ENCODE results near the gene IL10RA.

Gene IL10RA

DNA sequence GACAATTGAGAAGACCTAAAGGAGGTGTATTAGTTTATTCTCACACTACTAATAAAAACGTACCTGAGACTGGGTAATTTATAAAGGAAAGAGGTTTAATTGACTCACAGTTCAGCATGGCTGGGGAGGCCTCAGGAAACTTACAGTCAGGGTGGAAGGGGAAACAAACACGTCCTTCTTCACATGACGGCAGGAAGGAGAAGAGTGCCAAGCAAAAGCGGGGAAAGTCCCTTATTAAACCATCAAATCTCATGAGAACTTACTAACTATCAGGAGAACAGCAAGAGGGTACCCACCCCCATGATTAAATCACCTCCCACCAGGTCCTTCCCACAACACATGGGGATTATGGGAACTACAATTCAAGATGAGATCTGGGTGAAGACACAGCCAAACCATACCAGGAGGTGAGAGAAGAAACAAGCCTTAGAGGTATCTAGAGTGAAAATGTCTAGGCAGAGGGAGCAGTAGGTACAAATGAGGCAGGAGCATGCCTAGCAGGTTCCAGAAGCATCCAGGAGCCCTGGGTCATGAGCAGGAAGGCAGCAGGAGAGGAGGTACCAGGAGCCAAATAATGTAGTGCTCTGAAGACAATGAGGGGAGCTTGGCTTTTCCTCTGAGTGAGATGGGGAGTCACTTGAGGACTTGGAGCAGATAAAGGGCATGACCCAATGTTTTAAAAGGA, 31.6 kb downstream of the IL10RA start:
- Histone ChIP-seq H3K9me3 (ENCODE audit: control insufficient read depth, low read length) (no peaks in the 10 kb centered on the region), H3K36me3 (ENCODE audit: control insufficient read depth, insufficient read depth, low read length) (no peaks in the 10 kb centered on the region), H3K9ac (ENCODE audit: low read length) (no peak overlapping the region), H3K4me3 (ENCODE audit: low read length) (no peak overlapping the region), H3K27me3 (ENCODE audit: control insufficient read depth, insufficient read depth, low read length) (peaks cover 6% of the 10 kb centered on the region), H3K4me1 (ENCODE audit: control insufficient read depth, insufficient read depth, low read length) (peaks cover 4% of the 10 kb centered on the region)

GRCh38 chr11:118018401-118018800, 32.2 kb downstream of the IL10RA start:
- Histone ChIP-seq H3K4me1 (ENCODE audit: control insufficient read depth, insufficient read depth, low read length) (no peaks in the 10 kb centered on the region), H3K27me3 (ENCODE audit: control insufficient read depth, insufficient read depth, low read length) (peaks cover 6% of the 10 kb centered on the region), H3K9me3 (ENCODE audit: control insufficient read depth, low read length) (no peaks in the 10 kb centered on the region), H3K9ac (ENCODE audit: low read length) (no peak overlapping the region), H3K36me3 (ENCODE audit: control insufficient read depth, insufficient read depth, low read length) (no peaks in the 10 kb centered on the region), H3K4me3 (ENCODE audit: low read length) (no peak overlapping the region)

DNA sequence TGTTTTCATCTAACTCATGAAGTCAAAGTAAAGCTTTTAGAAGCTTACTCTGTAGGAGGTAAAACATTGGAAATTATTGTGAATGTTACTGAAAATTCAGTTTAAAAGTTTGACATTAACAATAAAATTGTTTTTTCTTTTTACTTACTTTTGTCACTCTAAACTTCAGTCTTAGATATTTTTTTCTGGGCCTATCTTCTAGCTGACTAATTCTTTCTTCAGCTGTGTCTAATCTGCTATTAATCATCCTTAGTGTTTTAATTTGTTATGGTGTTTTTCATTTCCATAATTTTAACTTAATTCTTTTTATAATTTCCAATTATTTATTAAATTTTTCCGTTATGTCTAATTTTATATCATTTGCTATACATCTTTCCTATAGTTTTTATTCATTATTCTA, 35.0 kb downstream of the IL10RA start:
- Histone ChIP-seq H3K9ac (ENCODE audit: low read length) (no peak overlapping the region), H3K9me3 (ENCODE audit: control insufficient read depth, low read length) (no peaks in the 10 kb centered on the region), H3K27me3 (ENCODE audit: control insufficient read depth, insufficient read depth, low read length) (no peaks in the 10 kb centered on the region), H3K4me1 (ENCODE audit: control insufficient read depth, insufficient read depth, low read length) (no peaks in the 10 kb centered on the region), H3K36me3 (ENCODE audit: control insufficient read depth, insufficient read depth, low read length) (no peaks in the 10 kb centered on the region), H3K4me3 (ENCODE audit: low read length) (no peak overlapping the region)

- no peaks in the 10 kb centered on the region for H3K4me1 ChIP-seq (ENCODE audit: control insufficient read depth, insufficient read depth, low read length)
- H3K9me3 ChIP-seq (ENCODE audit: control insufficient read depth, low read length), result no peaks in the 10 kb centered on the region
Observed at GRCh38 chr11:118027694-118028093, 41.5 kb downstream of the IL10RA start.

DNA sequence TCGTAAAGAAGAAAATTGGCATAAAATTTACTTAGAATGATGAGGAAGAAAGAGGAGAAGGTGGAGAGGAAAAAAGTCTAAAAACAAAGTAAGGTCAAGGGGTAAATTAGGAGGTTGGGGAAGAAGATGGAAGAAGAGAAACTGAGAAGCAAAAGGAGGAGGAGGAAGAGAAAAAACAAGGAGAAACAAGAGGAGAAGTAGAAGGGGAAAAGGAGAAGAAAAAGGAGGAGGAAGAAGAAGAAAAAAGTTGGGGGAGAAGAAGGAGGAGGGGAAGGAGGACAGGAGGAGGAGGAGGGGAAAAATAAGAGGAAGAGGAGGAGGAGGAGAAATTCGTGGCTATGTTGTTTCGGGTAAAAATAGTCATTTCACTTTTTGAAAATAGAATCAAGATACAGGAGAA, 42.4 kb downstream of the IL10RA start:
- no peaks in the 10 kb centered on the region for H3K36me3 ChIP-seq (ENCODE audit: control insufficient read depth, insufficient read depth, low read length)
- no peaks in the 10 kb centered on the region for H3K4me1 ChIP-seq (ENCODE audit: control insufficient read depth, insufficient read depth, low read length)
- H3K27me3 ChIP-seq (ENCODE audit: control insufficient read depth, insufficient read depth, low read length), result peaks cover 4% of the 10 kb centered on the region
- no peak overlapping the region for H3K4me3 ChIP-seq (ENCODE audit: low read length)
- no peaks in the 10 kb centered on the region for H3K9me3 ChIP-seq (ENCODE audit: control insufficient read depth, low read length)
- H3K9ac ChIP-seq (ENCODE audit: low read length), result no peak overlapping the region

More at GRCh38 chr11:118027694-118028093, 41.5 kb downstream of the IL10RA start:
- Histone ChIP-seq H3K4me3 (ENCODE audit: low read length) (no peak overlapping the region), H3K9ac (ENCODE audit: low read length) (no peak overlapping the region), H3K36me3 (ENCODE audit: control insufficient read depth, insufficient read depth, low read length) (no peaks in the 10 kb centered on the region), H3K27me3 (ENCODE audit: control insufficient read depth, insufficient read depth, low read length) (peaks cover 4% of the 10 kb centered on the region)

DNA sequence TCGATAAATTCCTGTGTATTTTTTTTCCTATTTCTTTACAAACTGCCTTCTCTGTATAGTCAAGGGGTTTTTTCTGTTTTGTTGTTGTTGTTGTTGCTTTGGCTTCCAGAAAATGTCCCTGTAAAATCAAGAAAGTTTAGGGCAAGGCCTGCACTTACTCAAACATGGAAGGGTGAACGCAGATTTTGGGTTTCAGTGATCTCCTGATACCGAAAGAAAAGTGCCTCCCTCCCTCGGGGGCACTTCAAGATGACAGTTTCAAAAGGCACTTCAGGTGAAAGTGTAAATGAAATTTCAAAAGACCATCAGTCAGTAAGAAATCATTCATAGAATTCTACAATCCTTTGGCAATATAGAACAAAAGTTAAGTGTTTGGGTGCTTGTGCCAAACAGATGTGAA, 47.2 kb downstream of the IL10RA start:
- Histone ChIP-seq H3K27me3 (ENCODE audit: control insufficient read depth, insufficient read depth, low read length) (peaks cover 4% of the 10 kb centered on the region), H3K9me3 (ENCODE audit: control insufficient read depth, low read length) (no peaks in the 10 kb centered on the region), H3K4me3 (ENCODE audit: low read length) (no peak overlapping the region), H3K4me1 (ENCODE audit: control insufficient read depth, insufficient read depth, low read length) (no peaks in the 10 kb centered on the region), H3K36me3 (ENCODE audit: control insufficient read depth, insufficient read depth, low read length) (no peaks in the 10 kb centered on the region), H3K9ac (ENCODE audit: low read length) (no peak overlapping the region)

DNA sequence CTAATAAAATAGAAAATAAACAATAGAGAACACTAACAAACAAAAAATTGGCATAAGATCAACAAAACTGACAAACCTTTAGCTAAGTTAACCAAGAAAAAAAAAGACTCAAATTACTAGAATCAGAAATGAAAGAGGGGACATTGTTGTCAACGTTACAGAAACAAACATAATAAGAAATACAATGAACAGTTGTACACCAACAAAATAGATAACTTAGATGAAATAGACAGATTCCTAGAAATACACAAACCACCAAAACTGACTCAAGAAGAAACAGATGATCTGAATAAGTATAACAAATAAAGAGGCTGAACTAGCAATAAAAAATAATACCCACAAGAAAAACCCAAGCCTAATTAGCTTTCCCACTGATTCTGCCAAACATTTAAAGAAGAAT, 55.9 kb downstream of the IL10RA start:
- Histone ChIP-seq H3K4me3 (ENCODE audit: low read length) (no peak overlapping the region), H3K4me1 (ENCODE audit: control insufficient read depth, insufficient read depth, low read length) (no peaks in the 10 kb centered on the region), H3K36me3 (ENCODE audit: control insufficient read depth, insufficient read depth, low read length) (no peaks in the 10 kb centered on the region), H3K9ac (ENCODE audit: low read length) (no peak overlapping the region), H3K27me3 (ENCODE audit: control insufficient read depth, insufficient read depth, low read length) (no peaks in the 10 kb centered on the region), H3K9me3 (ENCODE audit: control insufficient read depth, low read length) (no peaks in the 10 kb centered on the region)

- Histone ChIP-seq H3K4me3 (ENCODE audit: low read length) (no peak overlapping the region), H3K27me3 (ENCODE audit: control insufficient read depth, insufficient read depth, low read length) (no peaks in the 10 kb centered on the region), H3K4me1 (ENCODE audit: control insufficient read depth, insufficient read depth, low read length) (no peaks in the 10 kb centered on the region), H3K9ac (ENCODE audit: low read length) (no peak overlapping the region), H3K36me3 (ENCODE audit: control insufficient read depth, insufficient read depth, low read length) (no peaks in the 10 kb centered on the region), H3K9me3 (ENCODE audit: control insufficient read depth, low read length) (no peaks in the 10 kb centered on the region)
Observed at GRCh38 chr11:118042796-118043195, 56.6 kb downstream of the IL10RA start.

DNA sequence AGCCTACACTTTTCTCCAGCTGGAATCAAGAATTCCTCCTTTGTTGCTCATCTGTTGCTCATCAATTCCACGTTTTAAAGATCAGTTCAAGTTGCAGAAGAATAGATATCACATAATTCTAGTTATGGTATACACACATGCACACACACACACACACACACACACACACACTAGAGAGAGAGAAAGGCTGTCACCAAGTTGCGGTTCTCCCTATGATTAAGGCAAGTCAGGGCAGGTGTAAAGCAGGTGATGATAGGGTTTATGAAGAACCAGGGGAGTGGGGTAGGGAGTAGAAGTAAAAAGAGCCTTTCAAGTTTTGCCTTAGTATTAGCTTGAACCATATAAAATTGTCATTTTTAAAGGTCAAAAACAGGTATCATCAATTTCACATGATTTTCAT, 59.0 kb downstream of the IL10RA start:
- no peaks in the 10 kb centered on the region for H3K36me3 ChIP-seq (ENCODE audit: control insufficient read depth, insufficient read depth, low read length)
- no peaks in the 10 kb centered on the region for H3K9me3 ChIP-seq (ENCODE audit: control insufficient read depth, low read length)
- no peaks in the 10 kb centered on the region for H3K4me1 ChIP-seq (ENCODE audit: control insufficient read depth, insufficient read depth, low read length)
- H3K9ac ChIP-seq (ENCODE audit: low read length), result no peak overlapping the region
- no peaks in the 10 kb centered on the region for H3K27me3 ChIP-seq (ENCODE audit: control insufficient read depth, insufficient read depth, low read length)
- H3K4me3 ChIP-seq (ENCODE audit: low read length), result no peak overlapping the region

DNA sequence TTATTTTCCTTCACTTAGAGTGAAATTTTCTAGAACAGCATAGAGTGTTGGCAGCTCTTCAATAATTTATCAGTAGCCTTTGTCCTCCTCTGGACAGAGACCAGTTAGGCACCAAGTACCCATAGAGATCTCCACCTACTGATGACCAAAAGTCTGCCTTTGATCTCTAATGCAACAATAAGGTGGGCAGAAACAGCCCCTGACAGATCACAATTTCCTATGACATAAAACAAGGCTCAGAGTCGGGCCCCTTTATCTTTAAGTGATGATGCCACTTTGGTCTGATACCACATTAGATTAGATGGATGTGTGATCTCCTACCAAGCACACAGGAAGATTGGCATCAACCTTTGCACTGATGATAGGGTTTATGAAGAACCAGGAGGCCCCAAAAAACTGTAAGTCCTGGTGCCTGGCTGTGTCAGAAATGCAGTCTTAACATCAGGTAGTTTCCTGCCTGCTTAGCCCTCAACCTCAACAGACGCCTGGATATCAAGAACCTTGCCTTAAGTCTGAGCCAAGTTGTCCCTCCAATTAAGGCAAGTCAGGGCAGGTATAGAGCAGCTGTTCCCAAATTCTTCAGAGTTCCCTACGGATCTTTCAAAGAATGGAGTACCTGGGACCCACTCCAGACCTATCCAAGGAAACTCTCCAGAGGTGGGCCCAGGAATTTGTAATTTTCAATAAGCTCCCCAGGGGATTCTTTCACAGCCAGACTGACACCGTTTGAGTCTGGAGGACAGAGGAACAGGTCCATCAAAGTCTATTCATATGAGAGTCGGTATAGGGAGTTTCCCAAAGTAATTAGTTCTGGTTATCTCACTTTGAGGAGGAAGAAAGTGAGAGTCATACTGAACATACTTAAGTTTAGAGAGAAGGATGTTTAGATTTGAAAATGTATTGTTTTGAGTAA, 60.1 kb downstream of the IL10RA start:
- H3K9me3 ChIP-seq (ENCODE audit: control insufficient read depth, low read length), result no peaks in the 10 kb centered on the region
- no peak overlapping the region for H3K9ac ChIP-seq (ENCODE audit: low read length)
- H3K4me3 ChIP-seq (ENCODE audit: low read length), result no peak overlapping the region
- no peaks in the 10 kb centered on the region for H3K27me3 ChIP-seq (ENCODE audit: control insufficient read depth, insufficient read depth, low read length)
- H3K4me1 ChIP-seq (ENCODE audit: control insufficient read depth, insufficient read depth, low read length), result no peaks in the 10 kb centered on the region
- H3K36me3 ChIP-seq (ENCODE audit: control insufficient read depth, insufficient read depth, low read length), result no peaks in the 10 kb centered on the region

- no peaks in the 10 kb centered on the region for H3K27me3 ChIP-seq (ENCODE audit: control insufficient read depth, insufficient read depth, low read length)
- no peaks in the 10 kb centered on the region for H3K4me1 ChIP-seq (ENCODE audit: control insufficient read depth, insufficient read depth, low read length)
- H3K9me3 ChIP-seq (ENCODE audit: control insufficient read depth, low read length), result no peaks in the 10 kb centered on the region
- no peak overlapping the region for H3K4me3 ChIP-seq (ENCODE audit: low read length)
- no peak overlapping the region for H3K9ac ChIP-seq (ENCODE audit: low read length)
- no peaks in the 10 kb centered on the region for H3K36me3 ChIP-seq (ENCODE audit: control insufficient read depth, insufficient read depth, low read length)
Observed at GRCh38 chr11:118046964-118047700, 60.9 kb downstream of the IL10RA start.

- H3K36me3 ChIP-seq (ENCODE audit: control insufficient read depth, insufficient read depth, low read length), result no peaks in the 10 kb centered on the region
- no peaks in the 10 kb centered on the region for H3K9me3 ChIP-seq (ENCODE audit: control insufficient read depth, low read length)
- H3K27me3 ChIP-seq (ENCODE audit: control insufficient read depth, insufficient read depth, low read length), result no peaks in the 10 kb centered on the region
- no peaks in the 10 kb centered on the region for H3K4me1 ChIP-seq (ENCODE audit: control insufficient read depth, insufficient read depth, low read length)
- no peak overlapping the region for H3K4me3 ChIP-seq (ENCODE audit: low read length)
- no peak overlapping the region for H3K9ac ChIP-seq (ENCODE audit: low read length)
Observed at GRCh38 chr11:118047749-118048148, 61.6 kb downstream of the IL10RA start.
